NB4 (cell line): ENCODE results near the gene PSAPL1.

Source experiments
- CTCF ChIP-seq: IDR thresholded peaks from one replicate; pipeline ENCODE4 v1.5.1; 2012; ENCODE audit warnings: low read depth, low read length
- MAX ChIP-seq: IDR thresholded peaks from 2 replicates; pipeline ENCODE4 v1.6.1; 2011; ENCODE audit warnings: low read depth, low read length
- MYC ChIP-seq: IDR thresholded peaks from 2 replicates; pipeline ENCODE4 v1.6.1; 2011; ENCODE audit warnings: low read depth, low read length
- POLR2A ChIP-seq: IDR thresholded peaks from 2 replicates; pipeline ENCODE4 v1.6.1; 2011; ENCODE audit warnings: mild to moderate bottlenecking; ENCODE audit not compliant: insufficient read length; ENCODE audit errors: extremely low read depth

- TF ChIP-seq CTCF (no peak), POLR2A (no peak), MAX (no peak), MYC (no peak)
These were observed 45.7 kb upstream of the PSAPL1 start for GRCh38 chr4:7480423-7480822.
